GM12878 (cell line): ENCODE results near the gene NDUFA13. TPM values are rescaled to one million over a fixed set of nuclear protein-coding genes. Genes with fewer than 3 reads are reported as not detected.

Experiments
- ATAC-seq: fragments of 200-7000 bp; cut with Tn5 transposase; 3 replicates; pipeline ENCODE4 v1.9.1; 2020; ENCODE audit warnings: mild to moderate bottlenecking, moderate library complexity
- BruUV-seq: library from RNA; stranded (reverse); fragments of 400-500 nt; replicated peaks from 2 replicates; lab custom pipeline; 2021; lab: Mats Ljungman, UMichigan
- CTCF ChIA-PET: fragments of 300-600 bp; sonication (Branson Sonifier 250); formaldehyde crosslinking; extraction: SDS; loops from one replicate; lab custom pipeline; 2021; ENCODE audit warnings: inconsistent platforms; lab: Yijun Ruan, JAX
- POLR2A ChIA-PET: fragments of 350-600 bp; formaldehyde crosslinking; extraction: SDS; loops from one replicate; lab custom pipeline; 2021; ENCODE audit warnings: inconsistent platforms; lab: Charles Lee
- RAD21 ChIA-PET: fragments of 300-600 bp; sonication (Branson Sonifier 250); formaldehyde crosslinking; loops from one replicate; lab custom pipeline; 2023; ENCODE audit warnings: antibody characterized with exemption; ENCODE audit not compliant: unreplicated experiment; lab: Charles Lee
- SMC1A ChIA-PET: fragments of 300-600 bp; sonication (Branson Sonifier 250); formaldehyde crosslinking; loops from one replicate; lab custom pipeline; 2023; ENCODE audit not compliant: unreplicated experiment, uncharacterized antibody; lab: Charles Lee
- DNase-seq: peaks from one replicate; pipeline ENCODE4 v3.0.0-alpha.2; 2011; ENCODE audit warnings: low read depth, low spot score
- FAIRE-seq: peaks from 3 replicates; lab custom pipeline; 2011; peaks lifted over from hg19 to GRCh38; lab: Jason Lieb, UNC
- H2AFZ ChIP-seq: 2 replicates; pipeline ENCODE4 v1.6.0; 2011; ENCODE audit warnings: low read depth, low read length, control low read depth; ENCODE audit not compliant: control insufficient read depth
- H3K27ac ChIP-seq: 2 replicates; pipeline ENCODE4 v1.5.1; 2011; ENCODE audit warnings: control low read depth; ENCODE audit not compliant: control insufficient read depth, insufficient read depth
- H3K27me3 ChIP-seq, 2 experiments: replicated peaks in 1 of 2; 2 replicates each; pipeline versions ENCODE4 v1.6.0 to v1.6.1; 2011; ENCODE audit warnings: low read length in 1 of 2; ENCODE audit not compliant: control insufficient read depth in 2 of 2, insufficient read depth in 2 of 2
- H3K36me3 ChIP-seq, 2 experiments: 2 replicates each; pipeline ENCODE4 v1.5.1; 2011; ENCODE audit warnings: low read length in 1 of 2; ENCODE audit not compliant: control insufficient read depth in 2 of 2, insufficient read depth in 2 of 2
- H3K4me1 ChIP-seq: 2 replicates; pipeline ENCODE4 v1.6.1; 2011; ENCODE audit warnings: mild to moderate bottlenecking, low read length, moderate library complexity, mixed read lengths; ENCODE audit not compliant: control insufficient read depth, insufficient read depth
- H3K4me2 ChIP-seq: 2 replicates; pipeline ENCODE4 v1.6.0; 2011; ENCODE audit warnings: control low read depth; ENCODE audit not compliant: control insufficient read depth, insufficient read depth
- H3K4me3 ChIP-seq: fragments of 200-600 bp; sonication (generic); 2 replicates; pipeline ENCODE4 v1.5.1; 2016
- H3K79me2 ChIP-seq: 2 replicates; pipeline ENCODE4 v1.6.0; 2011; ENCODE audit warnings: low read length; ENCODE audit not compliant: control insufficient read depth, insufficient read depth
- H3K9ac ChIP-seq: 2 replicates; pipeline ENCODE4 v1.8.0; 2011; ENCODE audit warnings: low read length, control low read depth, mixed read lengths; ENCODE audit not compliant: control insufficient read depth, insufficient read depth
- H3K9me3 ChIP-seq: replicated peaks from 3 replicates; pipeline ENCODE4 v1.5.1; 2011; ENCODE audit warnings: mild to moderate bottlenecking, low read length; ENCODE audit not compliant: control insufficient read depth, insufficient read depth
- H4K20me1 ChIP-seq: 2 replicates; pipeline ENCODE4 v1.6.0; 2011; ENCODE audit not compliant: control insufficient read depth, insufficient read depth
- POLR2AphosphoS5 ChIP-seq: IDR thresholded peaks from 2 replicates; pipeline ENCODE4 v1.6.1; 2011; ENCODE audit warnings: mild to moderate bottlenecking, low read length, inconsistent platforms
- SMARCA5 ChIP-seq: fragments of 450-650 bp; IDR thresholded peaks from 2 replicates; pipeline ENCODE4 v1.6.1; 2017; ENCODE audit warnings: mild to moderate bottlenecking
- SREBF1 ChIP-seq: IDR thresholded peaks from 2 replicates; pipeline ENCODE4 v1.6.1; 2012; ENCODE audit warnings: mild to moderate bottlenecking, low read length
- WGBS: methylation state at CpG from one replicate; pipeline ENCODE4 v1.1.6; 2016; ENCODE audit warnings: low lambda C conversion rate; ENCODE audit not compliant: insufficient replicate concordance, insufficient coverage; ENCODE audit errors: missing lambda C conversion rate; 5-methylcytosine and 5-hydroxymethylcytosine counted together
- in situ Hi-C: fragments of 300-500 bp; cut with MboI; formaldehyde crosslinking; loops from 9 replicates; pipeline ENCODE4 v1.14.3; 2018; ENCODE audit warnings: mixed read lengths
- intact Hi-C: fragments of 100-400 bp; cut with micrococcal nuclease; formaldehyde crosslinking; loops from one replicate; pipeline ENCODE4 v1.14.2; 2022; ENCODE audit not compliant: unreplicated experiment
- polyA plus RNA-seq, 11 experiments: library from polyadenylated mRNA; depleted of rRNA in 4 of 11; unstranded in 6 of 11; stranded (reverse) in 5 of 11; fragments of >200 nt; fragmentation: Nextera tagmentation in 4 of 11; fragmentation: Illumina TruSeq in 1 of 11; extraction: Ambion mirVana in 4 of 11; extraction: Trizol in 1 of 11; gene quantifications; 1 replicate in 1 of 11; 2 replicates in 10 of 11; pipeline versions ENCODE4 v1.2.1 to v1.2.3, GENCODE V29; 2011 to 2016; ENCODE audit warnings: inconsistent platforms in 2 of 11, missing spikeins in 2 of 11, low read depth in 1 of 11
- total RNA-seq, 4 experiments: library from RNA; depleted of rRNA in 3 of 4; stranded (reverse); fragments of >200 nt in 3 of 4; fragmentation: Illumina TruSeq in 1 of 4; extraction: Trizol in 1 of 4; gene quantifications; 2 replicates each; pipeline versions ENCODE4 v1.2.1 to v1.2.3, GENCODE V29; 2013 to 2021
- TF ChIP-seq, protein P1 (sequence below): fragments of 450-650 bp; IDR thresholded peaks from 2 replicates; pipeline ENCODE4 v1.6.1; 2017; ENCODE audit warnings: mild to moderate bottlenecking, moderate library complexity
- TF ChIP-seq, protein P2 (sequence below): fragments of 450-650 bp; IDR thresholded peaks from 2 replicates; pipeline ENCODE4 v1.6.1; 2018; ENCODE audit warnings: borderline replicate concordance, mild to moderate bottlenecking; ENCODE audit not compliant: partially characterized antibody

The NDUFA13 gene
- total and polyA plus RNA-seq, 10 of the 15 experiments (the other 5 are each of a cell fraction or from before 2014, with no cell fraction given): 224 to 586 (median 456) TPM

DNA sequence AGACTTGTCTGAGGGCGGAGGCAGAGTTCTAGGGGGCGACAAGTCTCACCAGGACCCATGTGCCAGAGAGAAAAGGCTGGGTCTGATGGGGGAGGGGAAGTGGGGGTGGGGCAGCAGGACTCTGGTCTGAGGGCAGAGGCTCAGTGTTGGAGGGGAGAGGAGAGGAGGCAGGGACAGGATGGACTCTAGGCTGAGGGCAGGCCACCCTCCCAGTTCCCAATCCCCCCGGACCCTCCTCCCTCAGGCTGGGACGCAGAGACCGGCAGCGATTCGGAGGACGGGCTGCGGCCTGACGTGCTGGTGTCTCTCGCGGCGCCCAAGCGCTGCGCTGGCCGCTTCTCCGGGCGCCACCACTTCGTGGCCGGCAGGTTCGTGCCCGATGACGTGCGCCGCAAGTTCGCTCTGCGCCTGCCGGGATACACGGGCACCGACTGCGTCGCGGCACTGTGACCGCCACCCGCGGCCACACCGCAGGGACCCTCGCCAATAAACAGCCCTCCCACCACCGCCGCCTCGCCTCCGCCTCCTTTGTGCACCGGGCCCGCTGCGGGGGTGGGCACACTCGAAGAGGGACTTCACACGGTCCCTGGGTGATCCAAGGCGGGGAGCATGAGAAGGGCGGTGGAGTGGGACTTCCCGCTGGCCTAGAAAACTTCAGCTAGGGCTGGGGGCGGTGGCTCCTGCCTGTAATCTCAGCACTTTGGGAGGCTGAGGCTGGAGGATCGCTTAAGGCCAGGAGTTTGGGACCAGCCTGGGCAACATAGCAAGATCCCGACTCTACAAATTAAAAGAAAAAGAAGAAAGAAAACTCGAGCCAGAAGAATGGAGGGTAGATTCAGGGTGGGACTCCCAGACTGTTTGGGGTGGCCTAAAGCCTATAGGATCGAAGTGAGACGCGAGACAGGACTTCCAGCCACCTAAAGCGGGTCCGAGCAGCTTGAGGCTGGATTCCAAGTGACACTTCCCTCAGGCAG, 21.3 kb downstream of the NDUFA13 start:
- Histone ChIP-seq H3K27ac (no peak overlapping the region), H3K36me3 (peaks cover 0 to 3% of the 10 kb centered on the region in 2 experiments; a peak in 2 of 4 replicates), H3K4me3 (no peak overlapping the region), H3K79me2 (no peaks in the 10 kb centered on the region), H3K4me2 (no peak overlapping the region), H3K9me3 (no peaks in the 10 kb centered on the region; the same call in 2 of the 3 replicates), H3K4me1 (peaks cover 3% of the 10 kb centered on the region), H4K20me1 (no peaks in the 10 kb centered on the region), H2AFZ (no peak overlapping the region), H3K27me3 (peaks cover 0 to 3% of the 10 kb centered on the region in 2 experiments; a peak in 1 of 4 replicates), H3K9ac (no peak overlapping the region)
- no peak for DNase-seq
- WGBS: 82% methylated on average over 51 of the region's 59 CpGs
- FAIRE-seq: no peak
- POLR2A ChIA-PET: no interaction called here
- CTCF ChIA-PET: interaction anchor here (1.0 kb wide), 1 partner anchor 107 kb away, joined by 3 read pairs; no protein-coding TSS in a partner anchor
- intact Hi-C loops (no loop called here), in situ Hi-C loops (loop anchor here (25.0 kb wide), 4 partner anchors 875 to 1500 kb away; partner anchors contain the start of genes ZNF66 and ZNF737)
- BruUV-seq: no TSS peak
- TF ChIP-seq, protein P1, sequence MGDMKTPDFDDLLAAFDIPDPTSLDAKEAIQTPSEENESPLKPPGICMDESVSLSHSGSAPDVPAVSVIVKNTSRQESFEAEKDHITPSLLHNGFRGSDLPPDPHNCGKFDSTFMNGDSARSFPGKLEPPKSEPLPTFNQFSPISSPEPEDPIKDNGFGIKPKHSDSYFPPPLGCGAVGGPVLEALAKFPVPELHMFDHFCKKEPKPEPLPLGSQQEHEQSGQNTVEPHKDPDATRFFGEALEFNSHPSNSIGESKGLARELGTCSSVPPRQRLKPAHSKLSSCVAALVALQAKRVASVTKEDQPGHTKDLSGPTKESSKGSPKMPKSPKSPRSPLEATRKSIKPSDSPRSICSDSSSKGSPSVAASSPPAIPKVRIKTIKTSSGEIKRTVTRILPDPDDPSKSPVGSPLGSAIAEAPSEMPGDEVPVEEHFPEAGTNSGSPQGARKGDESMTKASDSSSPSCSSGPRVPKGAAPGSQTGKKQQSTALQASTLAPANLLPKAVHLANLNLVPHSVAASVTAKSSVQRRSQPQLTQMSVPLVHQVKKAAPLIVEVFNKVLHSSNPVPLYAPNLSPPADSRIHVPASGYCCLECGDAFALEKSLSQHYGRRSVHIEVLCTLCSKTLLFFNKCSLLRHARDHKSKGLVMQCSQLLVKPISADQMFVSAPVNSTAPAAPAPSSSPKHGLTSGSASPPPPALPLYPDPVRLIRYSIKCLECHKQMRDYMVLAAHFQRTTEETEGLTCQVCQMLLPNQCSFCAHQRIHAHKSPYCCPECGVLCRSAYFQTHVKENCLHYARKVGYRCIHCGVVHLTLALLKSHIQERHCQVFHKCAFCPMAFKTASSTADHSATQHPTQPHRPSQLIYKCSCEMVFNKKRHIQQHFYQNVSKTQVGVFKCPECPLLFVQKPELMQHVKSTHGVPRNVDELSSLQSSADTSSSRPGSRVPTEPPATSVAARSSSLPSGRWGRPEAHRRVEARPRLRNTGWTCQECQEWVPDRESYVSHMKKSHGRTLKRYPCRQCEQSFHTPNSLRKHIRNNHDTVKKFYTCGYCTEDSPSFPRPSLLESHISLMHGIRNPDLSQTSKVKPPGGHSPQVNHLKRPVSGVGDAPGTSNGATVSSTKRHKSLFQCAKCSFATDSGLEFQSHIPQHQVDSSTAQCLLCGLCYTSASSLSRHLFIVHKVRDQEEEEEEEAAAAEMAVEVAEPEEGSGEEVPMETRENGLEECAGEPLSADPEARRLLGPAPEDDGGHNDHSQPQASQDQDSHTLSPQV: no peak
- TF ChIP-seq SREBF1 (no peak), SMARCA5 (no peak), POLR2AphosphoS5 (no peak)
- TF ChIP-seq, protein P2, sequence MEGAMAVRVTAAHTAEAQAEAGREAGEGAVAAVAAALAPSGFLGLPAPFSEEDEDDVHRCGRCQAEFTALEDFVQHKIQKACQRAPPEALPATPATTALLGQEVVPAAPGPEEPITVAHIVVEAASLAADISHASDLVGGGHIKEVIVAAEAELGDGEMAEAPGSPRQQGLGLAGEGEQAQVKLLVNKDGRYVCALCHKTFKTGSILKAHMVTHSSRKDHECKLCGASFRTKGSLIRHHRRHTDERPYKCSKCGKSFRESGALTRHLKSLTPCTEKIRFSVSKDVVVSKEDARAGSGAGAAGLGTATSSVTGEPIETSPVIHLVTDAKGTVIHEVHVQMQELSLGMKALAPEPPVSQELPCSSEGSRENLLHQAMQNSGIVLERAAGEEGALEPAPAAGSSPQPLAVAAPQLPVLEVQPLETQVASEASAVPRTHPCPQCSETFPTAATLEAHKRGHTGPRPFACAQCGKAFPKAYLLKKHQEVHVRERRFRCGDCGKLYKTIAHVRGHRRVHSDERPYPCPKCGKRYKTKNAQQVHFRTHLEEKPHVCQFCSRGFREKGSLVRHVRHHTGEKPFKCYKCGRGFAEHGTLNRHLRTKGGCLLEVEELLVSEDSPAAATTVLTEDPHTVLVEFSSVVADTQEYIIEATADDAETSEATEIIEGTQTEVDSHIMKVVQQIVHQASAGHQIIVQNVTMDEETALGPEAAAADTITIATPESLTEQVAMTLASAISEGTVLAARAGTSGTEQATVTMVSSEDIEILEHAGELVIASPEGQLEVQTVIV: no peak
- SMC1A ChIA-PET: no interaction called here
- no peak for ATAC-seq
- RAD21 ChIA-PET: no interaction called here
